Mucosa of stomach (tissue), 1 donor: ENCODE measurements around the gene LRRC42.
"Not testable (repeated sequence)": the region's sequence is repeated elsewhere in the genome, so short reads cannot be mapped to it uniquely, and the experiment has no call there.

Experiments
- H3K27me3 ChIP-seq: one replicate; pipeline ENCODE4 v1.7.0; 2013; ENCODE audit warnings: mild to moderate bottlenecking, low read length; ENCODE audit not compliant: control insufficient read depth, insufficient read depth
- H3K36me3 ChIP-seq: one replicate; pipeline ENCODE4 v1.7.0; 2013; ENCODE audit warnings: low read length; ENCODE audit not compliant: control insufficient read depth, insufficient read depth
- H3K4me1 ChIP-seq: one replicate; pipeline ENCODE4 v1.7.0; 2013; ENCODE audit warnings: mild to moderate bottlenecking, low read length; ENCODE audit not compliant: control insufficient read depth, insufficient read depth
- H3K4me3 ChIP-seq: one replicate; pipeline ENCODE4 v1.7.0; 2013; ENCODE audit warnings: low read length
- H3K9ac ChIP-seq: one replicate; pipeline ENCODE4 v1.7.0; 2013; ENCODE audit warnings: mild to moderate bottlenecking, low read length, moderate library complexity
- H3K9me3 ChIP-seq: one replicate; pipeline ENCODE4 v1.7.0; 2013; ENCODE audit warnings: mild to moderate bottlenecking, low read length, moderate library complexity; ENCODE audit not compliant: control insufficient read depth
- donor health status: Pancreatic carcinoma.

Gene LRRC42

GRCh38 chr1:53959664-53960250 lies 13.6 kb downstream of the LRRC42 start:
- Histone ChIP-seq H3K9me3 (no peaks in the 10 kb centered on the region), H3K27me3 (no peaks in the 10 kb centered on the region), H3K9ac (no peak overlapping the region), H3K36me3 (no peaks in the 10 kb centered on the region), H3K4me3 (no peak overlapping the region), H3K4me1 (peaks cover 10% of the 10 kb centered on the region)

- H3K9ac ChIP-seq = no peak overlapping the region
- H3K9me3 ChIP-seq = no peaks in the 10 kb centered on the region
- H3K4me1 ChIP-seq = peaks cover 1% of the 10 kb centered on the region
- H3K27me3 ChIP-seq = no peaks in the 10 kb centered on the region
- no peaks in the 10 kb centered on the region for H3K36me3 ChIP-seq
- no peak overlapping the region for H3K4me3 ChIP-seq
Measured at GRCh38 chr1:53962395-53962794, 16.2 kb downstream of the LRRC42 start.

GRCh38 chr1:53963460-53963859 lies 17.3 kb downstream of the LRRC42 start:
- no peak overlapping the region for H3K4me3 ChIP-seq
- no peaks in the 10 kb centered on the region for H3K4me1 ChIP-seq
- no peaks in the 10 kb centered on the region for H3K27me3 ChIP-seq
- no peak overlapping the region for H3K9ac ChIP-seq
- H3K36me3 ChIP-seq = no peaks in the 10 kb centered on the region
- H3K9me3 ChIP-seq = no peaks in the 10 kb centered on the region

- Histone ChIP-seq H3K9ac (no peak overlapping the region), H3K27me3 (no peaks in the 10 kb centered on the region), H3K9me3 (no peaks in the 10 kb centered on the region), H3K4me3 (no peak overlapping the region), H3K36me3 (no peaks in the 10 kb centered on the region), H3K4me1 (no peaks in the 10 kb centered on the region)
Measured at GRCh38 chr1:53964109-53964508, 18.0 kb downstream of the LRRC42 start.

GRCh38 chr1:53966794-53967193 lies 20.6 kb downstream of the LRRC42 start:
- no peaks in the 10 kb centered on the region for H3K36me3 ChIP-seq
- H3K4me1 ChIP-seq = no peaks in the 10 kb centered on the region
- H3K9me3 ChIP-seq = no peaks in the 10 kb centered on the region
- H3K4me3 ChIP-seq = no peak overlapping the region
- H3K9ac ChIP-seq = no peak overlapping the region
- H3K27me3 ChIP-seq = no peaks in the 10 kb centered on the region

GRCh38 chr1:53967409-53968124 lies 21.4 kb downstream of the LRRC42 start:
- no peak overlapping the region for H3K4me3 ChIP-seq
- H3K9me3 ChIP-seq = no peaks in the 10 kb centered on the region
- no peaks in the 10 kb centered on the region for H3K36me3 ChIP-seq
- H3K27me3 ChIP-seq = no peaks in the 10 kb centered on the region
- no peaks in the 10 kb centered on the region for H3K4me1 ChIP-seq
- H3K9ac ChIP-seq = no peak overlapping the region

GRCh38 chr1:53968125-53968513 lies 22.0 kb downstream of the LRRC42 start:
- Histone ChIP-seq H3K9me3 (no peaks in the 10 kb centered on the region), H3K27me3 (no peaks in the 10 kb centered on the region), H3K9ac (no peak overlapping the region), H3K36me3 (no peaks in the 10 kb centered on the region), H3K4me3 (no peak overlapping the region), H3K4me1 (no peaks in the 10 kb centered on the region)

GRCh38 chr1:53969323-53969722 lies 23.2 kb downstream of the LRRC42 start:
- H3K9ac ChIP-seq, H3K9me3 ChIP-seq, H3K27me3 ChIP-seq, H3K4me1 ChIP-seq, H3K4me3 ChIP-seq, H3K36me3 ChIP-seq: not testable (repeated sequence)

- Histone ChIP-seq H3K27me3 (no peaks in the 10 kb centered on the region), H3K9me3 (no peaks in the 10 kb centered on the region), H3K4me1 (no peaks in the 10 kb centered on the region), H3K36me3 (no peaks in the 10 kb centered on the region), H3K4me3 (no peak overlapping the region), H3K9ac (no peak overlapping the region)
Measured at GRCh38 chr1:53971718-53972117, 25.6 kb downstream of the LRRC42 start.

- no peaks in the 10 kb centered on the region for H3K4me1 ChIP-seq
- no peaks in the 10 kb centered on the region for H3K36me3 ChIP-seq
- no peak overlapping the region for H3K4me3 ChIP-seq
- no peaks in the 10 kb centered on the region for H3K9me3 ChIP-seq
- H3K9ac ChIP-seq = no peak overlapping the region
- no peaks in the 10 kb centered on the region for H3K27me3 ChIP-seq
Measured at GRCh38 chr1:53975861-53976260, 29.7 kb downstream of the LRRC42 start.

- Histone ChIP-seq H3K9ac (no peak overlapping the region), H3K27me3 (no peaks in the 10 kb centered on the region), H3K4me1 (peaks cover 12% of the 10 kb centered on the region), H3K9me3 (no peaks in the 10 kb centered on the region), H3K36me3 (no peaks in the 10 kb centered on the region), H3K4me3 (no peak overlapping the region)
Measured at GRCh38 chr1:53979712-53980450, 33.7 kb downstream of the LRRC42 start.

GRCh38 chr1:53981220-53981619 lies 35.1 kb downstream of the LRRC42 start:
- no peaks in the 10 kb centered on the region for H3K27me3 ChIP-seq
- H3K4me3 ChIP-seq = no peak overlapping the region
- peaks cover 12% of the 10 kb centered on the region for H3K4me1 ChIP-seq
- H3K9ac ChIP-seq = no peak overlapping the region
- H3K36me3 ChIP-seq = no peaks in the 10 kb centered on the region
- H3K9me3 ChIP-seq = no peaks in the 10 kb centered on the region
